Measurements from ENCODE around the gene SREBF1.

SREBF1 gene

DNA sequence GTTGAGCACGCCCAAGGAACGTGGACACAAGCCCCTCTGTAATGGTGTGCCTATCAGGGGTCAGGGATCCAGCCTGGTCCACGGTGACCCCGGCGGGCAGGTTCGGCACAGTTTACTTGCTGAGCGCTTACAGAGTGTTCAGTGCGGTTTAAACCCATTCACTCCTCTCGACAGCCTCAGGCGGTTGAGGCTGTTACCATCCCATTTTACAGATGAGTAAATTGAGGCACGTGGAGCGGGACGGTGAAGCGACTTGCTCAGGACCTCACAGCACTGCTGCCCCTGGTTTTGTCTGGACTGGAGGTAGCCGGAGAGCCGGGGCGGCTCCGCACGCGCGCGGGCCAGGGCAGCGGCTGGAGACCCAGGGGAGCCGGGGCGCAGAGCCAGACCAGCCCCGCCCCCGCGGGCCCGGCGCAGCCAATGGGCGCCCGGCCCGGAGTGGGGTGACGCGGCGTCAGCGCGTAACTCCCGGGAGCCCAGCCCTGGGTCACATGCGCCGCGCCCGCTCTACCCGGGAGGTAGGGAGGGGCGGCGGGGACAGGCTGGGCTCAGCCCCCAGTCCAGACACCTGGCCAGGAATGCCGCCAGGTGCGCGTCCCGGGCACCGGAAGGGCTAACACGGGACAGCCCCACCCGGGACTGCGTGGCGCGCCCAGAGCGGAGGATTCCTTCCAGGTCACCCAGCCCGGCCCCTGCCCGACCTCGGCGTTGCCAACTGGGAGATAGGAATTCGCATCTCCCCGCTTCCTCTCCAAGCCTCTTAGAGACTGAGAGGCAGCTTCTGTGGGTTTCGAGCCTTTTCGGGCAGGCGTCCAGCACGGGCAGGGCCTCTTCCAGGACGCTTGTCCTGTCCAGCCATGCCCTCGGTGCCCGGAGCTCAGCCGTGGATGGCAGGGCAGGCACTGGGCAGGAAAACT is 3.3 kb upstream of the SREBF1 start:
- DNase-seq: peak; percentile 93

DNA sequence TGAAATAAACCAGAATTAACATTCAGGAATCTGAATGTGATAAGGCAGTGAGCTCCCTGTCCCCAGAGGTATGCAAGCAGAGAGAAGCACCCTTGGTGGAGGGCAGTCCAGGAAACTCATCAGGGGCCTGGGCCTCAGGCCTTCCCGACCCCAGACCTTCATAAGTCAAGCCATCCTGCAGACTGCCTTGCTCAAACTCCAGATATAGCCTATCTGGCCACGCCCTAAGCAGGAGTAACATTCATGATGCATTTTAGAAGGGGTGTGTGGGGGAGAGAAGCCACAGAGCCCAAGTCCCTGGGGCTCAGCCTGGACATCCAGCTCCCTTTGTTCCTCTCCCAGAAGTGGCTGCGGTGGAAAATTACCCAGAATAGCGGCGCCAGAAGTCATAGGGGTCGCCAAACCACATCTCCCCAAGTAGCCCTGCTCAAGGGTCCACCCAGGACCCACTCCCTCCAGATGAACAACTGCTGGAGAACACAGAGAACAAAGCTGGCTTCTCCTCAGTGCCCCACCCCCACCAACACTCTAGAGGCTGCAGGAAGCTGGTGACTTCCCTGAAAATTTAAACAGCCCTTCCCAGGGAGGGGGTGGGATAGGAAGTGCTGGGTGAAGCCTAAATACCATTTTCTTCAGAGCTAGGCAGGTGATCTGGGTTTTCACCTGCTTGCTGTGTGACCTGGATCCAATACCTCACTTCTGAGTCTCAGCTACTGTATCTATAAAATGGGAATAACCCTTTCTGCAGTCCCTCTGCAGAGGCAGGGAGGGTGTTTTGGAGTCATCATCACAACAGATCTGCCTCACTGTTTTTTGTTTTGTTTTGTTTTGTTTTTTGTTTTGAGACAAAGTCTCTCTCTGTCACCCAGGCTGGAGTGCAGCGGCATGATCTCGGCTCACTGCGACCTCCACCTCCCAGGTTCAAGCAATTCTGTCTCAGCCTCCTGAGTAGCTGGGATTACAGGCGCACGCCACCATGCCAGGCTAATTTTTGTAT is 1.5 kb upstream of the SREBF1 start:
- peak; percentile 45 for DNase-seq

DNA sequence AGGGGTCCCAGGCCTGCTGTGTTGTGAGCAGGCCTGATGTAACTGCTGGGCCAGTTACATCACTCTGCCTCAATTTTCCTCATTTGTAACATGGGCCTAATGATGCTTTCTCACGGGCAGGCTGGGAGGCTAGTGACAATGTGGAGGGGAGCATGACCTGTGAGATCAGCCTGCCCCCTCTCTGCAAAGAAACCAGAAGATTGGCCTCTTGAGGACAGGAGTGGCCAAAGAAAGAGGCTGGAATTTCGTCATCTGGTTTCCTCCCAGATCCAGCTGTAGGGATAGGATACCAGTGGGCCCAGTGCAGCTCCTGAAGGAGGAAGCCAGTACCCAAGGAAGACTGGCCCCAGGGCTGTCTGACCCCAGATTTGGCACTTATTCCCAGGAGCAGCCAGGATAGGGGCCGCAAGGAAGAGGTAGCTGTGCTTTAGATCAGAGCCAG is 615 bp upstream of the SREBF1 start:
- DNase-seq: no peak

DNA sequence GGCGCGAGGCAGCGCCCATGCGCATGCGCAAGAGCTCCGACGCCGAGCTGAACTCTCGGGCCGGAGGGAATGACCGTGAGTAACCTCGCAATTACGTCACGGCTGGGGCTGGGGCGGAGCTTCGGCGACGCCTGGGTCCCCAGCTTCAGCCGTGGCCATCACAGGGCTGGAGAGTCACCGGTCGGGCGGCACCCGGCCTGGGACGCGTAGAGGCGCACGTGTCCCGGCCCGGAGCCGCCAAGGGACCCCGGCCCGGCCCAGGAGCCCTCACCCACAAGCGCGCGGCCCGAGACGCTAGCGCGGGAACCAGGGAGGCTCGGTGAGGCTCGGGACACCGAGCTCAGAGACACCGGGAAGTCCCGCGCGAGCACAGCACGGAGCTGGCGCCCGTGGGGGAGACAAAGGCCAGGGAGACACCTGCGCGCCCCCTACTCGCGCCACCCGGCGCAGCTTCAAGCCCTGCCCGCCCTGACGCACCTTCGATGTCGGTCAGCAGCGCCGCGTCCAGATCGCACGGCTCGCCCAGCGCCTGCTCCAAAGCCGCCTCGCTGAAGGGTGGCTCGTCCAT is 452 bp downstream of the SREBF1 start:
- peak; percentile 98 for DNase-seq

DNA sequence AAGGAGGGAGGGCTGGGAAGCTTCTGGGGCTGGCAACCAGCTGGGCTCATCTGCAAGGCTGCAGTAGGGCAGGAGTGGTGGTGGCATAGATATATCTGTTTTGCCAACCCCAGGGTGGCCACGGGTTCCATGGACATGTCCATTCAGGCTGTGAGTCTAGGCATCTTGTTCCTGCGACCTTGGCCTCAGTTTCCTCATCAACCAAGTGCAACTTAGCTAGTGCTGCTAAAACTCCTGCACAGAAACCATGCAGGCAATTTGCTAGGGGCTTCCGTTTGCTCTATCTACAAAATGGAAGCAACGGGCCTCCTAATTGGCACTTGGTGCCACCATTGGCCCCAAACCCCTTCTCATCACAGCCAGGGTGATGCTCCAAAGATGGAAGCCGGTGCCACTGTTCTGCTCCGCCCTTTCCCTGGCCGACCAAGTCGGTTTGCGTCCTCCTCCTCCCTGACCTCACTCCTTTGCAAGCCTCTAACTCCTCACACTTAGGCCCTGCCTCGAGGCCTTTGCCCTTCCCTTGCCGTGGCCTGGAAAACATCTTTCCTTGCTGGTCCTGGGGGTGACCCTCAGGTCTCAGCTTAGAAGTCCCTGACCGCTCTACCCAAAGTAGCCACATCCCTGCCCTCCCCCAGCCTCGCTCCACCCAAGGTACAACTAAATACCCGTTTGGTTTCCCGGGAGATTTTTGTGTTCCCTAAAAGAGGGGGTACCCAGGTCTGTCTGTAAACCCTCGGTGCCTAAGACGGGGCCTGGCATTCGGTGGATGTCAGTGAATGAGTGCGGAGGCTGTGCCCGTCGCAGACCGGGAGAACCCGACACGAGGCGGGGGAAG is 1.2 kb downstream of the SREBF1 start:
- DNase-seq: no peak

DNA sequence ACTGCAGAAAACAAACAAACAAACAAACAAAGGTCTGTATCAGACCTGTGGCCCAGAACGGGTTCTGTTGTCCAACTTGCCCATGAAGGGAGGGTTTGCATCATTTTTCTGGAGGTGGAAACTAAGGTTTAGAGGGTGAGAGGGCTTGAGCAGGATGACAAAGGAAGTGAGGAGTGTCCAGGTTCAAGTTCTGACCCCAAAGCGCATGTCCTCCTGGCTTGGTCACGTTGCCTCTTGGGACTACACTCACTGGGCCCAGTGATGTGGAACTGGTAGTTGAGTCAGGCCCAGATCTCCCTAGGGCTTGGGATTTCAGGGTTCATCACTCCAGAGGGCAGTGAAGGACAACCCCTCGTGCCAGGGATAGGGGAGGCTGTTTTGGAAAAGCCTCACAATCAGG is 1.8 kb downstream of the SREBF1 start:
- DNase-seq: no peak

DNA sequence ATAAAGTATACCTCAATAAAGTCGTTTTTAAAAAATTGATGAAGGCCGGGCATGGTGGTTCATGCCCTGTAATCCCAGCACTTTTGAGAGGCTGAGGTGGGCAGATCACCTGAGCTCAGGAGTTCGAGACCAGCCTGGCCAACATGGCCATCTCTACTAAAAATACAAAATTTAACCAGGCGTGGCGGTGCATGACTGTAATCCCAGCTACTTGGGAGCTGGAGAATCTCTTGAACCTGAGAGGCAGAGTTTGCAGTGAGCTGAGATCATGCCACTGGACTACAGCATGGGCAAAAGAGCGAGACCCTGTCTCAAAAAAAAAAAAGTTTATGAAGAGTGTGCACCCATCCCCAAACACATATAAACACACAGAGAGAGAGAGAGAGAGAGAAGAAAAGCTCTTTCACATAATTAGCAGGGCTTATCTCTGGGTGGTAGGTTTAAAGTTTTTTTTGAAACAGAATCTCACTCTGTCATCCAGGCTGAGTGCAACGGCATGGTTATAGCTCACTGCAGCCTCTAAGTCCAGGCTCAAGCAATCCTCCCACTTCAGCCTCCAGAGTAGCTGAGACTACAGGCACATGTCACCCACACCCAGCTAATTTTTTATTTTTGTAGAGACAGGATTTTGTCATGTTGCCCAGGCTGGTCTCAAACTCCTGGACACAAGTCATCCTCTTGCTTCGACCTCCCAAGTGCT is 3.0 kb downstream of the SREBF1 start:
- DNase-seq: no peak

DNA sequence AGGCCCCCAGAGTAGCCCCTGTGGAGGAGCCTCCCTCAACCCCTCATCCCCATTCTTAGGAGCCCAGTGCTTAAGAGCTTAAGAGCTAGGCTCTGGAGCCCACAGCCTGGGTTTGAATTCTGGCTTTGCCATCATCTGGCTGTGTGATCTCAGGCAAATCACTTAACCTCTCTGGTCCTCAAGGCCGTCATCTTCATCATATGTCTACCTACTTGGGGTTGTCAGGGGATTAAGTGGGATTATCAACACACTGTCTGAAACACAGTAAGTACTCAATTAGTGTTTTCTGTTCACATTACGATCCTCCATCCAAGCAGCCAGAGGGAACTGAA is 4.8 kb downstream of the SREBF1 start:
- DNase-seq: no peak

DNA sequence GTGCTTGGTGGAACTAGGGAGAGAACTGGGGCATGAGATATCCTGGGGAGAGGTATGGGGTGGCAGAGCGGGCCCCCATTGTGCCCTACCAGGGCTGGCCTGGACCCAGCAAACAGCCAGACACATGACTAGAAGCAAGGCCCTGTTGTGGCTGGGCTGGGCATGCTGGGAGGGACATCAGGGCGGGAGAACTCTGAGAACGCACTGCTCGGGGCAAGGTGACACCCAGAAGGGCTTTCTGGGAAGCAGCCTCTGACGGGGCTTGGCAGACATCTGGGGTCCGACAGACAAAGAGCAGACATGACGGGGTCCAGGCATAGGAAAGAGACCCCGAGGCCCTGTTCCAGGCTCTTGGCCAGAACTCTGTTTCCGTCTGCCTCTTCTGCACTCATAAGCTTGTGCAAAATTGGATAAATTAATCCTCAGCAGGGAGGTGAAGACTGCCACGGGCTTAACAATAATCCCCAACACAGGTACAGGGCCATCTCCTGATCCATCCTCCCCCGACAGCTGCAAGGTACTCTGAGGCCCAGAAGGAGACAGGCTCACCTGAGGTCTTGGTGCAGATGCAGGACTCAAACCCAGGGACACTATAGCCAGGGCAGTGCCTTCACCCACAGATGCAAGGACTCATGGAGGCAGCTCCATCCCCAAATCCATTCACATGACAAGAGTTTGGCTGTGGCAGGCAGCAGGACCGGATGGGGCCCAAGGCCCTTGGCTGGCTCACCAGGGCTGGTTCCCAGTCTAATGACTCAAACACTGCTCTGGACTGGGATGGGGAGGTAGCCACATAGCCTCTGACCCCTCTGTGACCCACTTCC is 5.4 kb downstream of the SREBF1 start:
- no peak for DNase-seq

DNA sequence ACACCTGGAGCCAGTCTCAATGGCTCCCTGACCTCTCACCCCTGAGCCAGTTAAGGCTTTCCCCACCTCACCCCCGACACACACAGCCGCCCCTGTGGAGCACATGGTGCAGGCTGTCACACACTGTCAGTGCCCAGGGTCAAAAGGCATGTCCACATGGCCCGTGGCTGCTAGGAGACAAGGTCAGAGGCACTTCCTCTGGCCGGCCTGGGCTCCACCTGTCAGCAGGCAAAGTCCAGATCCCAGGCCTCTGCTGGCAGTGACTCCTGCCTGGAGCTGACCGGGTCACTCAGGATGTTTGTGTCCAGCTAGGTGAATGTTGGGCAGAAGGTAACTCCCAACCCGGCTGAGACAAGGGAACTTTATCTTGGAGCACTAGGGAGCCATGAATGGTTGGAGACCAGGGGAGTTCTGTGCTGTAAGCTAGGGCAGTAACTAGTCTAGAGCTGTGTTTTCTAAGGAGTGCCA is 6.0 kb downstream of the SREBF1 start:
- DNase-seq: no peak

DNA sequence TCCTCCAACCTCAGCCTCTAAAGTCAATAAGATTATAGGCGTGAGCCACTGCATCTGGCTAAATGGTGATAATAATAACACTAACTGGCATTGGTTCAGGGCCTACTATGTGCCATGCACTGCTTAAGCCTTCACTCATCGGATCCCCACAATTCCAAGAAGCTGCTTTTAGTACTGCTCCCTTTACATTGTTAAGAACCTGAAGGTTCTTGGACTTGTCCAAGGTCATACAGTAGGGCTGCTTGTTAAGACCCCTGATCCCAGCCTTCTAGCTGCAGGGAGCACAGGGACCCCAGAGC is 6.6 kb downstream of the SREBF1 start:
- DNase-seq: no peak

DNA sequence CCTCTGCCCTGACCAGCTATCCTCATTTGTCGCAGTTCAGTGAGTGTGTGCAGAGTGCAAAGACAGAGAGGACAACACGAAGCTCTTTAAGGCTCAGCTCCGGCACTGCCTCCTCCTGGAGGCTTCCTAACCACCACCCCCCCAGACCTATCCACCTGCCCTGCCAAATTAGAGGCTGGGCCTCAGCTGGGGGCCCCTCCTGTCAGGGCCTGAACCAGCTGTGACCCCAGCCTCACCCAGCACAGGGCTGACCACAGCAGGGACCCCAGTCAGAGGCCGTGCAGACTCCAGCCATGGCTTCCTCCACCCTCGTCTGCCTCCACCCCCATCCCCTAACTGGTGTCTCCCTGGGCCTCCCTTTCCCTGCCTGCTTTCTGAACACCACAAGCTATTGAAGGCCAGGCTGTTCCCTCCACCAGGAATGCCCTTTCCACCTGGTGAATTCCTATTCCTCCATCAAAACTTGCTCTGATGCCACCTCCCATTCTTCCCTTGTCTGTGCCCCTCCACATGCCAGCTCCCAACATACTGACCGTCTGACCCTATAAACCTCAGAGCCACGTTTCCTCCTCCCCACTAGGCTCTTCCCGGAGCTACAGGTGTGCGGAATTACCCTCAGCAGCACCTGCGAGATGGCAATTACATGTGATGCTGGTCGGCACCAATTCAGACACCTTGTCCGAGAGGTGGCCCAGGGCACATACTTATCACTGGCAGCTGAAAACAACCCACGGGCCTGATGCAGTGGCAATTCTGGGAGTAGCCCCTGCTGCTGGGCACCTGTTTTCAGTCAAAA is 8.8 kb downstream of the SREBF1 start:
- DNase-seq: no peak

DNA sequence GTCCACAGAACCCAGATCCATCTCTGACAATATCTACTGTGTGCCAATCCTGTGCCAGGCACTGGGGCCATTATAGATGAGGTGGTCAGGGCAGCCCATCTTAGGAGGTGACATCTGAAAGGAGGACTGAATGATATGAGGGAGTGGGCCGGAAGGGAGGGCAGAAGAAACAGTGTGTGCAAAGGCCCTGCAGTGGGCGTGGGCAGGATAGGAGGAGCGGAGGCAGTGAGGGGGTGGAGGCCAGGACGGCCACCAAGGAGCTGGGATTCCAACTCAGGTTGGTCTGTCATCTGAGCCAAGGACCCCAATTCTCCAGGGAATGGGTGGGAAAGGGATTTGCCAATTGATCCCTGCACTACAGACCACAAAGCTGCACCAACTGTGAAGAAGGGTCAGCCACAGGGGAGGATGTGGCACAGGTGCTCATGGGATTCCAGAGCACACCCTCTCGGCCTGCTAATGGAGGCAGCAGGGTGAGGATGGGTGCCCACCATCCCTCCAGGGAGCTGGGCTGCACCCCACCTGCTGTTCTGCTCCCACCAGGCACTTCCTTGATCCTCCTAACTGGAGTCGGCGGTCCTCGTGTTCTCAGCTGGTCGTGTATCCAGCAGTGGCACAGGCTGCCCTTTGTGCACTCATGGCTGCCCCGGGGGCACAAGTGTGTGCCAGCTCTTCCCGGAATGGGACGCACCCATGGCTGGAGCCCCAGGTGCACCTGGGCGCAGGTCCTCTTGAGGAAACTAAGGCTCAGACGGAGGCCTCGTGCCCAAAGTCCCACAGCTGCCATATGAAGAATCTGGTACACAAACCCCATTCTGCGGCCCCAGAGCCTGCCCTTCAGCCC is 9.6 kb downstream of the SREBF1 start:
- DNase-seq: no peak

DNA sequence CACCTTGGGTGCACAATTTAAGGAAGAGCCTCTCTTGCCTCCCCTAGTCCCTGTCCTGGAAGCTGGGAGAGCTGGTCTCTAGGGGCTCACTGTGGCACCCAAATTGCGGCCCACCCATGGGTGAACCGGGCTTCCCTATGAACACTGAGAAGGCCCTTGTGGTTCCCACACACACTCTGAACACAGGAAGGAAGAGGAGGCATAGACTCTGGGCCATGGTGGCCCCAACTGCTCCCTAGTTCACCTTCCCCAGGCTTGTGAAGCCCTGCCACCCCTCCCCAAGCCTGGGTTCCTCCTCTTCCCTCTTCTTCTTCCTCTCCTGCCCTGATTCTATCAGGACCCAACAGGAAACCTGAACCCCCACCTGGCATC is 10.5 kb downstream of the SREBF1 start:
- no peak for DNase-seq

DNA sequence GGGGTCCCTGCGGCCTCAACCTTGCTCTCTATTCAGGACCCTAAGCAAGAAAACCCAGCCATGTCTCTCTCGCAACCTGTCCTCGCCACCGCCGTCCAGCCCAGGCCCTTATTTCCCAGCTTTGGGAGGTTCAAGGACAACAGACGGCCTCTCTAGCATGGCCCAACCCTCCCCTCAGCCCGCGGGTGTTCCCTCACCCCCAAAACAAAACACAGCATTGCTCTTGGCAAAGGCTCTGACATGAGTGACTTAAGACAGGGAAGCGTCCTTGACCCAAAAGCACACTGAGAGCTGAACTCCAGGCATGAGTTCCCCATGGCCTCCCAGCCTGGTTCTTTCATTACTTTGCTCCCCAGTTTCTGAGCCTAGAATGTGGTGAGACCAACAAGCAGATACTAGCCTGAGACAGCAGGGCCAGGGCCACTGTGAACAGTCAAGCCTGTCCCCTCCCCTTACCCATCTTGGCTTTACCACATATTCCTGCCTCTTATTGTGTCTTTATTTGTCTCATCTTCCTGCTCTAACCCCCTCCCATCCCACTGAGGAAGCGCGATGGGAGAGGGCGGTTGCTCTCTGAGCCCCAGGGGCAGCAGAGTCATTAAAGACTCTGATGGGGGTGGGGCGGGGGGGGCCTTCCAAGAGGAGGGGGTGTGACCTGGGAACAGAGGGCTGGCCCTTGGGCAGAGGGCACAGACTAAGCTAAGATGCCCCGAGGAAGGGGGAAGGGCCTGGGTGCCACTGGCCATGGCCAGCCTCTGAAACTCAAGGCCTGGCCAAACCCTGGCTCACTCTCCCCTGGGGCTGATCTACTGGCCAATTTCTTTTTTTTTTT is 11.8 kb downstream of the SREBF1 start:
- DNase-seq: peak; percentile 55

DNA sequence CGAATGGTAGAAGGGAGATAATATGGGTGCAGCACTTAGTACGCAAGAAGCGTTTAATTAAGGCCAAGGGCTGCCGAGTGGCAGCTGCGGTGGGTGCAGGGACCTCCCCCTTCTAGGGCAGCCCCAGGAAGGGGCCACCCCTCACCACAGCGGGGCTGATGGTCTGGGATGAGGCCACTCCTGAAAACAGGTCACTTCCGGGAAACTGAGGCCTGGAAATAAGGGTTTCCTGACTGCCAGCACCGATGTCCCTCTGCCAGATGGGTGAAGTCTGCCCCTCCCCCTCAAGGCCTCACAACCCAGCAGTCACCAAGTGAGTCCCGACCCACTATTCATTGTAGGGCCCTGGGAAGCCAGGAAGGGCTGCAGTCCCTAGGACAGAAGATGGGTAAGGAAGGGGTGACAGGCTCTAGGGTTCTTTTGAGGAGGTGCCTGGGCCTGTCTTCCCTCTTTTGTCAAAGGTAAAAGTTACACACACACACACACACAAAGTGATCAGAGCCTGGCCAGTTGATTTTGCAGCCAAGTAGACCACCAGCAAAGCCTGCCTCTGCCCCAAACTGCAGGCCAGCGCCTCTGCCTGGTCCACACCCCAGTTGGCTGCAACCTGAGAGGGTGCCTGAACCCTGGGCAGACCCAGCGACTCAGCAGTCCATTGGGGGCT is 12.5 kb downstream of the SREBF1 start:
- no peak for DNase-seq

DNA sequence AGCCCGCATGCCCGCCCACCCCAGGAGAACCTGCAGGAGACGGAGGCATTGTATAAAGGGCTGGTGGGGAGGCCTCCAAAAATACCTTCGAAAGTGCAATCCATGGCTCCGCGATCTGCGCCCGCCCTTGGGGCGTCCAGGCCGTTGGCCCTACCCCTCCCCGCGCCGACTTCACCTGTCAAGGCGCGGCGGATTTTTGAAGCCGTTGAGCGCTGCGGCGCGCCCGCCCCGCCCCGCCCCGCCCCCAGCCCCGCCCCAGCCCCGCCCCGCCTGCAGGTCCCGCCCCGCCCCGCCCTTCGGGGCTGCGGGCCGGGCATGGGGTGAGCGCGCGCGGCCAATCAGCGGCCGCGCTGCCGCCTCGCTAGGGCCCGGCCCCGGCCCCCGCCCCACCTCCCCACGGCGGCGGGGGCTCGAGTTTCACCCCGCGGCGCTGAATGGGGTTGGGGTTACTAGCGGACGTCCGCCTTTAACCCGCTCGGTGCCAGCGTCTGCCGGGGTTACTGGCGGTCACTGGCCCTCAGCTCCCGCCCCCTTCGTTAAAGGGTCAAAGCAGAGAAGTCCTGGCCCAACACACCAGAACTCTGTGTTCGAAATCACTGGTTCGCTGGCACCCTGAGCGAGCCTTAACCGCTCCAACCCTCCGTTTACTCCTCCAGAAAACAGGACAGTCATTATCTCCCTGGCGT is 13.2 kb downstream of the SREBF1 start:
- peak; percentile 93 for DNase-seq
